A549 treated with CORT108297 at 1 μM for 4 hours (cell line): ENCODE measurements around the gene TSACC. TPM values are rescaled to one million over a fixed set of nuclear protein-coding genes. Genes with fewer than 3 reads are reported as not detected.

Source experiments
- total RNA-seq: library from RNA; stranded (reverse); fragments of 200-300 nt; extraction: Qiagen RNA extraction; gene quantifications from 5 replicates; pipeline ENCODE4 v1.2.3, GENCODE V29; 2022

Gene TSACC
- 1.8 to 4.1 TPM (median 2.1 TPM) in 5 replicates for total RNA-seq

DNA sequence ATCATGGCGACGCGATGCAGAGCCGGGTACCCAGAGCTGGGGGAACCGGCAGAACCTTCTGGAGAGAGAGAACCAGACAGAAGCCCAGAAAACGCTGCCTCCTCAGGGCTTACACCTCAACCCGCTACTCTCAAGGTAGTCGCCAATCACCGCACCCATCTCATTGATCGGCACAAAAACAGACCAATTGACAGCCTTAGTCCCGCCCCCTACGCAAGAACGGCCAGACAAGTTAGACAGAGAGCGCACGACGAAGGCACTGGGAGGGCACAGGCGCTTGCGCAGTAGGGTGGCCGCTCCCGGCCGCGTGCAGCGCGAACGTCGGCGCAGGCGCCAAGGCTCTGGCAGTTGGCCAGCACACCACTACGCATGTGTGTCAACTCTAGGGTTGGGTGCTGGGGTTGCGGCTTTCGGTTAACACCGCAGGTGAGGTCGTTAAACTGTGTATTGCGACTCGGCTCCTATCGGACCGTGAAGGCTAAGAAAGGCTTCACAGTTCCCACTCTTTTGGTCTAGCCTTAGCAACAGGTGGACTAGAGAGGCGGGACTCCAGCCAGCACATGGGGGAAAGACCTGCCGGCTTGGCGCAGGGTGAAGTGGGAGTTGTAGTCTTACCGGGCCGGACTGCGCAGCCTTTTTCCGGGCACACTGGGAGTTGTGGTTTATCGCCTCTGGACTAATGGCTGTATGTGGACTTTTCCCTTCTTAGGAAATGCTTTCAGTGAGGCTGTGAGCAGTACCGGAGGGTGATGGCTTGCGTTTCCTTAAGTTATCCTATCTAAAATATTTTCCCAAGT is at the start of gene TSACC, which contains the start of gene CCT3:
Gene TSACC, plus strand, starts transcription at position 347 of the 797 bp plus-strand sequence. CDS start 1,232 bp downstream, outside the sequence.
Gene CCT3, minus strand, starts transcription at position 113 of the 797 bp plus-strand sequence. Its CDS starts 108 bp downstream, at position 5.

DNA sequence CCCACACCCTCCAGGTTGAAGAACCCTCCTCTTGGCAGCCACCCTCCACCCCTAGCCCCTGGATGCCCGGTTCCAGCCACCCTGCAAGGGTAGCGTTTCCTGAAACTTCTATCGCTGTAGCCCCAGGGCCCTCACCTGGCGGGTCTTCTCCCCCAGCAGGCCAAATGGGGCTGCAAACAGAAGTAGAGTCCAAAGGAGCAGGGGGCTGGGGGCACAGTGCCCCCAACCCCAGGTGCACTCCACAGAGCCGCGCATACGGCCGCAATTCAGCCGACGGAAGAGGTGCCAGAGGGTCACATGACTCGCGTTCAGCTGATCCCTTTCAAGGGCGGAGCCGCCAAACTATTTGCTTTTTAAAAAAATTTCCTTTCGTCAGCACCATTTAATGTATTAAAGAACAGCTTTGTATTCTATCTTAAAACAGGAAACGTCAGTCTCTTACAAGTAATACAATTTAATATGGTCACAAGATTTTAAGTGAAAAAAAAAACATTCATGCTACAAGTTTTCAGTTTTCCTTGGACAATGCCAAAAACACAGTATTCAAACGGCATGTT is 42.9 kb upstream of the TSACC start, which contains the start of gene GLMP:
Gene GLMP, minus strand, starts transcription at position 289 of the 557 bp plus-strand sequence. Its CDS starts 34 bp downstream, at position 255.

DNA sequence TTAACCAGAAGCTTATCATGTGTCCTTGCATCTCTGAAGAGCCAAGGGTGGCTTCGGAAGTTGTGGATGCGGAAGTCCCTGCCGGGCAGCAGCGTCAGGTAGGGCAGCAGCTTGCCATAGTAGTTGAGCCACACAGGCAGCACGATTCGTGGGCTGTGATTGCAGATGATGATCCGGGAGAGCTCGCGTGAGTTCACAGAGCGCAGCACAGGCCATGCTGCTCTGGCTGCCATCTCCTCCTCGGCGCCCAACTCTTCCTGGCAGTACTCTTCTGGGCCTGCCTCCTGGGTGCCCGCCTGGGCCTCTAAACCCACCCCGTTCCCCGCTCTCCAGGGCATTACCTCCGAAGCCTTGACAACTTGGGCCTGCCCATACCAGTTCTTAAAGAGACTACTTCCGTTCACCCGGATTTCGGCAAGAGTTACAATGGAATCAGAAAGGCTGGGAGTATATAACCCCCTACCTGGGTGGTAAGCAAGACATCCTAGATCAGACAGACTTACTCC is 39.4 kb upstream of the TSACC start, which contains the start of gene VHLL:
Gene VHLL, minus strand, starts transcription at position 456 of the 506 bp plus-strand sequence. Its CDS starts 118 bp downstream, at position 338.

GRCh38 chr1:156368889-156369684 is 30.8 kb downstream of the TSACC start, which contains the start of gene RHBG:
Gene RHBG, plus strand, starts transcription at chr1:156369211. Its CDS starts 39 bp downstream, at chr1:156369250.

Other genes starting within 250 kb of the TSACC start
- gene LMNA, start 223.8 kb upstream of the TSACC start, total RNA-seq: 587 to 756 TPM (median 723 TPM) in 5 replicates
- 0.20 to 0.46 TPM (median 0.42 TPM) in 5 replicates for gene SEMA4A, start 184.9 kb upstream of the TSACC start, total RNA-seq
- gene SLC25A44, start 144.4 kb upstream of the TSACC start, total RNA-seq: 24.3 to 27.6 TPM (median 26.9 TPM) in 5 replicates
- 53.2 to 62.7 TPM (median 60.1 TPM) in 5 replicates for gene PMF1, start 125.5 kb upstream of the TSACC start, total RNA-seq
- gene BGLAP, start 96.3 kb upstream of the TSACC start, total RNA-seq: 0.34 to 0.75 TPM (median 0.52 TPM) in 4 of 5 replicates, not detected in the other
- gene PAQR6, start 90.5 kb upstream of the TSACC start, total RNA-seq: 2.0 to 4.9 TPM (median 4.5 TPM) in 5 replicates
- gene SMG5, start 55.7 kb upstream of the TSACC start, total RNA-seq: 39.5 to 49.8 TPM (median 48.2 TPM) in 5 replicates
- 6.8 to 10.2 TPM (median 8.9 TPM) in 5 replicates for gene TMEM79, start 54.2 kb upstream of the TSACC start, total RNA-seq
- gene GLMP, start 42.8 kb upstream of the TSACC start, total RNA-seq: 33.5 to 52.1 TPM (median 46.7 TPM) in 5 replicates
- not detected in 5 replicates for gene VHLL, start 39.2 kb upstream of the TSACC start, total RNA-seq
- gene CCT3, start 234 bp upstream of the TSACC start, total RNA-seq: 392 to 439 TPM (median 400 TPM) in 5 replicates
- gene RHBG, start 30.7 kb downstream of the TSACC start, total RNA-seq: not detected in 5 replicates
- gene MEF2D, start 162.2 kb downstream of the TSACC start, total RNA-seq: 20.9 to 35.5 TPM (median 30.3 TPM) in 5 replicates
- 12.2 to 20.9 TPM (median 18.6 TPM) in 5 replicates for gene IQGAP3, start 234.0 kb downstream of the TSACC start, total RNA-seq
- not detected in 5 replicates for gene TTC24, start 241.2 kb downstream of the TSACC start, total RNA-seq